GM21528 (cell line): Measurements from ENCODE around the gene GPR78.

Experiments used
- ATAC-seq: cut with Tn5 transposase; IDR thresholded peaks from one replicate; pipeline ENCODE4 v1.9.1; 2021; ENCODE audit warnings: mild to moderate bottlenecking, moderate library complexity; ENCODE audit not compliant: unreplicated experiment, low FRiP score

The GPR78 gene

GRCh38 chr4:8545439-8545765, 34.8 kb upstream of the GPR78 start:
- no peak for ATAC-seq

- ATAC-seq, result no peak
Observed at GRCh38 chr4:8546766-8547107, 33.5 kb upstream of the GPR78 start.

- ATAC-seq, result no peak
Observed at GRCh38 chr4:8547108-8547911, 32.9 kb upstream of the GPR78 start.

GRCh38 chr4:8547912-8548730, 32.1 kb upstream of the GPR78 start:
- ATAC-seq, result no peak

- no peak for ATAC-seq
Observed at GRCh38 chr4:8548731-8549351, 31.4 kb upstream of the GPR78 start.

- no peak for ATAC-seq
Observed at GRCh38 chr4:8549352-8549931, 30.8 kb upstream of the GPR78 start.

- no peak for ATAC-seq
Observed at GRCh38 chr4:8550691-8551090, 29.5 kb upstream of the GPR78 start.

- no peak for ATAC-seq
Observed at GRCh38 chr4:8552024-8552423, 28.2 kb upstream of the GPR78 start.

GRCh38 chr4:8552581-8553205, 27.5 kb upstream of the GPR78 start:
- no peak for ATAC-seq

- no peak for ATAC-seq
Observed at GRCh38 chr4:8553216-8553615, 27.0 kb upstream of the GPR78 start.

- ATAC-seq, result no peak
Observed at GRCh38 chr4:8553991-8554405, 26.2 kb upstream of the GPR78 start.

- ATAC-seq, result no peak
Observed at GRCh38 chr4:8554555-8555100, 25.6 kb upstream of the GPR78 start.

- no peak for ATAC-seq
Observed at GRCh38 chr4:8555716-8556115, 24.5 kb upstream of the GPR78 start.

- no peak for ATAC-seq
Observed at GRCh38 chr4:8556341-8557150, 23.6 kb upstream of the GPR78 start.

GRCh38 chr4:8557151-8558076, 22.8 kb upstream of the GPR78 start:
- no peak for ATAC-seq

GRCh38 chr4:8558080-8558960, 21.9 kb upstream of the GPR78 start:
- no peak for ATAC-seq

- ATAC-seq, result no peak
Observed at GRCh38 chr4:8559011-8559410, 21.2 kb upstream of the GPR78 start.
